NCI-H446 treated with DMSO at 0.1 percent for 48 hours (cell line): Measurements from ENCODE around the gene ROBO2.
A peak's percentile ranks its signal among the peaks of the same experiment; 100 is the strongest.

Experiments used
- DNase-seq: peaks from one replicate; lab custom pipeline; 2025; lab: John Stamatoyannopoulos, UW

ROBO2 gene

DNA sequence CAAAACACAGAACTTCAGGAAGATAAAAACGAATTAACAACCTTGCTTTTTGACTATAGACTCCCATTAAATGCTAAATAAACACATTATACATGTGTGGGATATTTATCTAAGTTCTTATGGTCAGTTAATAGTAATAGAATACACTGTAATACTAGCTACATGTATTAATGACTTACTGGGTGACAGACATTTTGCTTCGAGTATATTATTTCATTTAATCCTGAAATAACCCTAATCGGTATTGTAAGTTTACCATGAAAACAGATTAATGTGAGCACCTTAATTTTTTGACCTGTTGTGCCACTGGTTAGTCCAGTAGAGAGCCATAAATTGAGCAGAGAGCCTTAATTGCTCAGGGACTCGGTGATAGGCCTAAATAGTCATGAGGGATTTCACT, 151.1 kb downstream of the ROBO2 start:
- DNase-seq: no peak

GRCh38 chr3:77191640-77192039, 151.7 kb downstream of the ROBO2 start:
- no peak for DNase-seq

DNA sequence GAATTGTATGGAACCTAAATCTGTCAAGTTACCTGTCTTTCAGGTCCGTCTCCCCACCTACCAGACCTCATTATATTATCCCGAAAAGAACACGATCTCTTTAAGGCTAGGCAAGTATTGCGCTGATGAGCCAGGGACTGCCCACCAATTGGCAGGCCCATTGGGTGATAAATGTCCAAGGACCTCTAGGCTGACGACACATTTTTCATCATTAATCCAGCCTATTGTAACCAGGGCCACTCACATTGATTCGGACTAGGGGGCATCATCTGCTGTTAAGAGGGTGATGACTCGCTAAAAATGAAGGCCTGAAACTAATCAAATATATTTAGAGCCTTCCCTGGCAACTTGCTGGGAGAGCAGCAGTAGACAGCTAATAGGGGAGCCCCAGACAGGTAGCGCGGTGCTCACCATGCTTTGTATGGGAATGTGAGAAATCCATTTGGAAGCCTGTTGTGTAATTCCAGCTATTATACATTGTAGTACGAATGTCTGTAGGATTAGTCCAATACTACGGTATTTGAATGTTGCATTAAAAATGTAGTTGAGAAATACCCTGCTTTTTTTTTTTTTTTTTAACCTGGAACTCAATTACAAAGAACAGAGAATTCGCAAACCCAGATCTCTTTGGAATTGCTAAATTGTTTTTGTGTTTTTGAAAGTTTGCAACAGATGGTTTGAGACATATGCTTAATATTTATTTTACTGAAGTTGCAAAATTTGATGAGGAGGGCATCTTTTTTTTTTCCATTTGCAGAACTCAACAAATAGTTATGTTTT, 156.1 kb downstream of the ROBO2 start:
- DNase-seq: no peak

DNA sequence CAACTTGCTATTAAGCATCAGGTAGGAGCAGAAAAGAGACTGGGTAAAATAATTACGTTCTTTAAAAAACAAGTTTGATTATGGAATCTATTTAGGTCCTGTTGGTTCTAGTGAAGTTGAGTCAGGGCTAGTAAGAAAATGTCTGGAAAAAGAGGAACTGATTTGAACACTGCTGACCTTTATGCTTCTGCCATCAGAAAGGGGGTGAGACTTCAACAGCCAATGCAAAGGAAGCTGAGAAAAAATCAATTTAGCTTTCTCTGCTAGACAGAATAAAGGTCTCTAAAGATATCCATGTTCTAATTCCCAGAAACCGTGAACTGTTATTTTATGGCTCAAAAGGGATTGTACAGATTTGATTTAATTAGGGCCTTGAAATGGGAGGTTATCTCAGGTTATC, 157.5 kb downstream of the ROBO2 start:
- no peak for DNase-seq

DNA sequence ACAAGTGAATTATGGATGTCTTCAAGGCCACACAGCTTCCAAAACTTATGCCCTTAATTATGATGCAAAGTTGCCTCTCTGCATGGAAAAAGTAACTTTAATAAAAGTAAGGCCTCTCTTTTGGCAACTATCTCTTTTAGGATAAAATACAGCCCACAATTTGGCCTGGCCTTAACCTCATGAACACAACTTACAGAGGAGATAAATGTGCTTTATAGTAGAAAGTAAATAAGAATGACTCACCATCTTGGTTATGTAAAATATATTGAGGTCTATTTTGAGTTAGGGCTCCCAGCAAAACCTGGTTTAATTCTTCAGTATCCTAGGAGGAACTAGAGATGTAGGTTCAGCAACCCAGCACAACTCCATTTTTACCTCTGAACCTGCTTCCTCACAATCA, 164.0 kb downstream of the ROBO2 start:
- no peak for DNase-seq

DNA sequence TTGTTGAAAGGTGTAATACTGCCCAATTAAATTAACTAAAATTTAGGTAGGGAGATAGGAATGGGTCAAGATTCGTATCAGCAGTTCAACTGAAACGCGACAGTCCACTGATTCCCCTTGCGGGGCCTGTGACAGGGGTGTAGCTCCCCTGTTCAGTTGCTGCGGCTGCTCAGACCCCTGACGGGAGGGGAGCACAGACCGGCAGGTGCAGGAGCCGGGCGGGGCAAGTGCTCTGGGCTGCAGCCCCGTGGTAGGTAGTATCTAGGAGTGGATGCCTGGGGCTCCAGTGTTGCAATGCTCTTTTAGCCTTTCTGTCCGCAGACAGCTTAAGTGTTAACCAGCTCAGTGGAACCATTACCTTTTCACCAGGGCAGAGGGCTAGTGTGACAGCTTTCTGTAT, 164.9 kb downstream of the ROBO2 start:
- DNase-seq: no peak

GRCh38 chr3:77207753-77208152, 167.9 kb downstream of the ROBO2 start:
- no peak for DNase-seq

GRCh38 chr3:77222701-77223100, 182.8 kb downstream of the ROBO2 start:
- DNase-seq: no peak

GRCh38 chr3:77227567-77227966, 187.7 kb downstream of the ROBO2 start:
- no peak for DNase-seq

- no peak for DNase-seq
Measured at GRCh38 chr3:77232557-77232956, 192.7 kb downstream of the ROBO2 start.

- DNase-seq: no peak
Measured at GRCh38 chr3:77234004-77234403, 194.1 kb downstream of the ROBO2 start.

DNA sequence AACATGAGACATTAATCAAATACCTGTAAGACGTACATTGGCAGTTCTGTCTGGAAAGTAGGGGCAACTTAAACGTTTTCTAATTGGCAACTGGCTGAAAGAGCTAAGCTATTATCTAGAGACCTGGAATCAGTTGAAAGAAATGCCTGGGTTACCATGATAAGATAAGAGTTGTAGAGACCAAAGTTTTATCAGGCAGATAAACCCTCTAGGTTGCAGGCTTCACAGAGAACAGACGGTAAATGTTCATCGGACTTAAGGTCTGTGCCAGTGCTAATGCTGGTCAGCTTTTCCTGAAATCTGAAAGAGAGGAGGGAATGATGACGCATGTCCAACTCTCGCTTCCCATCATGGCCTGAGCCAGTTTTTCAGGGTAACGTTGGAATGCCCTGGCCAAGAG, 196.2 kb downstream of the ROBO2 start:
- no peak for DNase-seq

DNA sequence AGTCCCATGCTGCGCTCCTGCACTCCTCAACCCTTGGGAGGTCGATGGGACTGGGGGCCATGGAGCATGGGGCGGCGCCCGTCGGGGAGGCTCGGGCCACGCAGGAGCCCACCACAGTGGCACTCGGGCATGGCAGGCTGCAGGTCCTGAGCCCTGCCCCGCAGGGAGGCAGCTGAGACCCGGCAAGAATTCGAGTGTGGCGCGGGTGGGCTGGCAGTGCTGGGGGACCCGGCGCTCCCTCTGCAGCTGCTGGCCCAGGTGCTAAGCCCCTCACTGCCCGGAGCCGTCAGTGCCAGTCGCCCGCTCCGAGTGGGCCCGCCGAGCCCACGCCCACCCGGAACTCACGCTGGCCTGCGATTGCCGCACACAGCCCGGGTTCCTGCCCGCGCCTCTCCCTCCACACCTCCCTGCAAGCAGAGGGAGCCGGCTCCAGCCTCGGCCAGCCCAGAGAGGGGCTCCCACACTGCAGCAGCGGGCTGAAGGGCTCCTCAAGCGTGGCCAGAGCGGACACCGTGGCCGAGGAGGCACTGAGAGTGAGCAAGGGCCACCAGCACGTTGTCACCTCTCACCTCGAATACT, 200.3 kb downstream of the ROBO2 start:
- DNase-seq: no peak

GRCh38 chr3:77242371-77242770, 202.5 kb downstream of the ROBO2 start:
- DNase-seq: no peak

- no peak for DNase-seq
Measured at GRCh38 chr3:77244981-77245380, 205.1 kb downstream of the ROBO2 start.

DNA sequence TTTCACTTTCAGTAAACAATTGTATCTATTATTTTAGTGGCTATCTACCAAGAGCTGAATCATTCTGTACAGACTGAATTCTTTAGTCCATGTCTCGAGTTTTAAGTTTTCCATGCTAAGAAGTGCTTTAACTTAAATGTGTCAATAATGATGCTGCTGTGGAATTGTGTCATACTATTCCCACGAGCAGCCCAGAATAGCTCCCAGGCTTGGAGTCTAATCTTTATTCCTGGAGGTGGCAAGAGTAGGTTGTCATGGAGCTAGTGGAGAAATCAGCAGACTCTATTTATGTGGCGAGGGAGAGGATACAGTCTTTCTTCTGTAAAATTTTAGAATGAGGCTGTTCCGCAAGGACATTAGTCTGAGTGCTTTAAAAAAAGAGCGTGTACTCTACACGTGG, 207.2 kb downstream of the ROBO2 start:
- DNase-seq: no peak

GRCh38 chr3:77247817-77248216, 207.9 kb downstream of the ROBO2 start:
- DNase-seq: no peak

GRCh38 chr3:77248420-77248819, 208.5 kb downstream of the ROBO2 start:
- DNase-seq: no peak

- DNase-seq: no peak
Measured at GRCh38 chr3:77251136-77251535, 211.2 kb downstream of the ROBO2 start.

GRCh38 chr3:77254967-77255831, 215.3 kb downstream of the ROBO2 start:
- DNase-seq: peak; percentile 41

DNA sequence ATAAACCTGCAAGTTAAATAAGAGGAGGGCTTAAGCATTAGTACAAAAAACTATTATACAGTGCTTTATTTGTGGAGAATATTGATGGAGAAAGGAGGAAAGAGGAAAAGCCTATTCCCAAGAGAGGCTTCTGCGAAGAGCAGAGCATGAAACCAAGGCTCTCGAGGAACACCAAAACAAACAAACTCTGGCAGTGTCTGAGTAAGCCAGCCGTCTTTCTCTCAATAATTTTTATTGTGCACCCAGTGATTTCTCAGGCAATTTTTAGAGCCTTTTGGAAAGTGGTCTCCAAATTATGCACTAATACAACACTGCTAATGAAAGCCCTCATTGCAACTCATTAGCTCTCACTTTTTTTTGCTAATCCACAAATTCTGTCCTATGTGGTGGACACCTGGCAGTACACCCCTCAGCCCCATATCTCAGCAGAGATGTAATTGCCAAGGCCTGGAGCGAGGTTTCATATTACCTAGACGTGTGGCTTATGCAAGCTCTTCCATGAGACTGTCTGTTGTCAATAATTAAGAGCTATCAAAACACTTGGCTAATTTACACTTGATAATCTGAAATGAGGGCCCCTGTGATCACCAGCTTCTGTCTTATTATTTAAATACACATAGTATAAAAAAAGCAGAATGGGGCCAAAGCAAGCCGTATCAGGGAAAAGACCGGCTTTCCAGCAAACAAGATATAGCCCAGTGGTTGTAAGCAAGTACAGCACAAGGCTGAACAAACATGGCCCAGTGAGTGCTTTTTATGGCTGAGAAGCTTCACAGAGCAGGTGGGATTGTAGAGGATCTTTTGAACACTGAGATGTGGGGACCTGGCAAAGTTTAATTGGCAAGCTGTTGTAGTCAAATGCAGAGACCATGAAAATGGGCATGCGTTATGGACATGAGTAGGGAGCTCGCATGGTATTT, 216.9 kb downstream of the ROBO2 start:
- peak; percentile 69 for DNase-seq

- no peak for DNase-seq
Measured at GRCh38 chr3:77259694-77260093, 219.8 kb downstream of the ROBO2 start.
